ENCODE data around the gene STIMATE. TPM values are rescaled to one million over a fixed set of nuclear protein-coding genes. Genes with fewer than 3 reads are reported as not detected.
A peak's percentile ranks its signal among the peaks of the same experiment; 100 is the strongest.

STIMATE gene
- total RNA-seq, 1 experiment from 2014 or later: 25.0 TPM

DNA sequence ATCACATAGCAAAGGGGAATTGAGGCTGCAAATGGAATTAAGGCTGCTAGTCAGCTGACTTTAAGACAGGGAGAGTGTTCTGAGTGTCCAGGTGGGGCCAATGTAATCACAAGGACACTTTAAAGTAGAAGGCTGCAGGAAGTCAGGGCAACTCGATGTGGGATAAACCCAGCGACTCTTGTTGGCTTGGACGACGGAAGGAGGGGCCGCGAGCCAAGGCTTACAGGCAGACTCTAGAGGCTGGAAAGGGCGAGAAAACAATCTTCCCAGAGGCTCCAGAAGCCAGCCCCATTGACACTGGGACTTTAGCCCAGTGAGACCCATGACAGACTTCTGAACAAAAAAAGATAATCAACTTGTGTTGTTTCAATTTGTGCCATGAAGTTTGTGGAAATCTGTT is 49.6 kb downstream of the STIMATE start:
- H3K36me3 ChIP-seq (ENCODE audit: insufficient read depth, low read length): peaks cover 3% of the 10 kb centered on the region; the same call in 1 of the 2 replicates

DNA sequence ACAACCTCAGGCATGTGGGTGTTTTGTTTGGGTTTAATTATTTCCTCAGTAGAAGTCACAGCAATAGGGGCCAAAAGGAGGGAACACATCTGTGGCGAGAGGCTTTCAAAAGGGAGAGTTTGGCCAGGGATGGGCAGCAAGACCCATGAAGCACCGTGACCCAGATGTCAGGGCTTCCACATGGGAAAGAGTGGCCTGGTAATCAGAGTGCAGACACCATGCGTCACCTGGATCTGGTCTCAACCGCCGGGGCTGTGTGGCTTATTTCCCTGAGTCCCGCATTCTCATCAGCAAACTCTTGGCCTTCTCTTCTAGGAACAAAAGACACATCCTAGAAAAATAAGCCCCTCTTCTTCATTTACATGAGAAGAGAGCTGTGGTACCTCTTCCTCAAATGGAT is 50.1 kb downstream of the STIMATE start:
- H3K27ac ChIP-seq (ENCODE audit: low read length): no peak overlapping the region
- no peaks in the 10 kb centered on the region for H3K9me2 ChIP-seq (replicated peaks; ENCODE audit: insufficient read depth, low read length)
- no peak for DNase-seq
- no peak overlapping the region for H3K4me3 ChIP-seq (ENCODE audit: low read length)
- no peaks in the 10 kb centered on the region for H4K20me1 ChIP-seq (ENCODE audit: insufficient read depth, low read depth, low read length)
- H3K36me3 ChIP-seq (ENCODE audit: insufficient read depth, low read length): peaks cover 3% of the 10 kb centered on the region; the same call in 1 of the 2 replicates
- H2AFZ ChIP-seq (ENCODE audit: low read length): no peak overlapping the region
- no peaks in the 10 kb centered on the region for H3K27me3 ChIP-seq (ENCODE audit: low read length)
- no peak overlapping the region for H3K4me2 ChIP-seq (ENCODE audit: low read depth, low read length, poor library complexity, severe bottlenecking)
- no peak overlapping the region for H3K9ac ChIP-seq (ENCODE audit: low read length)
- H3K79me2 ChIP-seq (ENCODE audit: low read length): no peaks in the 10 kb centered on the region
- no peaks in the 10 kb centered on the region for H3K9me3 ChIP-seq (ENCODE audit: low read length)
- H3K4me1 ChIP-seq (ENCODE audit: low read length): no peaks in the 10 kb centered on the region

More for the DNA sequence above, 49.6 kb downstream of the STIMATE start:
- no peak overlapping the region for H3K9ac ChIP-seq (ENCODE audit: low read length)
- no peaks in the 10 kb centered on the region for H3K4me1 ChIP-seq (ENCODE audit: low read length)
- H3K79me2 ChIP-seq (ENCODE audit: low read length): no peaks in the 10 kb centered on the region
- H4K20me1 ChIP-seq (ENCODE audit: insufficient read depth, low read depth, low read length): no peaks in the 10 kb centered on the region
- H3K4me3 ChIP-seq (ENCODE audit: low read length): no peak overlapping the region
- no peak overlapping the region for H3K4me2 ChIP-seq (ENCODE audit: low read depth, low read length, poor library complexity, severe bottlenecking)
- no peak for DNase-seq
- no peaks in the 10 kb centered on the region for H3K27me3 ChIP-seq (ENCODE audit: low read length)
- no peak overlapping the region for H3K27ac ChIP-seq (ENCODE audit: low read length)
- no peak overlapping the region for H2AFZ ChIP-seq (ENCODE audit: low read length)
- H3K9me3 ChIP-seq (ENCODE audit: low read length): no peaks in the 10 kb centered on the region
- H3K9me2 ChIP-seq (replicated peaks; ENCODE audit: insufficient read depth, low read length): no peaks in the 10 kb centered on the region

- H4K20me1 ChIP-seq (ENCODE audit: insufficient read depth, low read depth, low read length): no peaks in the 10 kb centered on the region
- H3K4me2 ChIP-seq (ENCODE audit: low read depth, low read length, poor library complexity, severe bottlenecking): no peak overlapping the region
- no peaks in the 10 kb centered on the region for H3K9me2 ChIP-seq (replicated peaks; ENCODE audit: insufficient read depth, low read length)
- H3K36me3 ChIP-seq (ENCODE audit: insufficient read depth, low read length): no peaks in the 10 kb centered on the region
- no peak for DNase-seq
- no peaks in the 10 kb centered on the region for H3K9me3 ChIP-seq (ENCODE audit: low read length)
- H3K27ac ChIP-seq (ENCODE audit: low read length): no peak overlapping the region
- H3K4me1 ChIP-seq (ENCODE audit: low read length): no peaks in the 10 kb centered on the region
- H3K4me3 ChIP-seq (ENCODE audit: low read length): no peak overlapping the region
- H3K27me3 ChIP-seq (ENCODE audit: low read length): no peaks in the 10 kb centered on the region
- no peaks in the 10 kb centered on the region for H3K79me2 ChIP-seq (ENCODE audit: low read length)
- H3K9ac ChIP-seq (ENCODE audit: low read length): no peak overlapping the region
- H2AFZ ChIP-seq (ENCODE audit: low read length): no peak overlapping the region
Observed at GRCh38 chr3:52846432-52846965, 50.8 kb downstream of the STIMATE start.

DNA sequence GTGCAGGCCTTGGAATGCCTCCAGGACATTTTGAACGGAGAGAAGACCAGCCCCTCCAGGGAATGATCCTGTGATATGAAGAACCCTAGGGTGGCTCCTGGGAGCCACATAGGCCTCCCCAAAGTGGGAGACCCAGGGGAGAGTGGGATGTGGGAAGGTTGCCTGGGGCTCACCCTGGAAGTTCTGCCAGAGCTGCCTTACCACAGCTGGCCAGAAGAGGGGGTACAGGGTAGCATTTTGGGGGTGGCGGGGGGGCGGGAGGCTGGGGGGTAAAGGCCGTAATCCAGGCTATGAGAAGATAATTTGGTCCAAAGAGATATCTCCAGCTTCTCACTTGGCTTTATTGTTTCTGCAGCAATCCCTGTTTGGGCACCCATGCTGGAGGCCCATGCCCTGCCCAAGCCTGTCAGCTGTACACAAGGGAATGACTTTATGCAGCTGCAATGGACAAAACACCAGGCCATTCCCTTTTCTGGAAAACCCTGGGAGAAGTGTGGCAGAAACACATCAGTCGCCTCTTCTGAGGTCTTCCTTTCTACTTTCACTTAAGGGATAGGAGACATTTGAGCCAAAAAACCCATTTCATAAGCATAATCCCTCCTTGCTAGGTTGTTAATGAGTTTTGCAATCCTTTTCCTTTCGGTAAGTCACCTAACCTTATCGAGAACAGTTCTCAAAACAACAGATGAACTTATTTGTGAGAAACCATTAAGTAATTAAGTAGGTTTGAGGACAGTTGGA is 51.5 kb downstream of the STIMATE start:
- no peaks in the 10 kb centered on the region for H3K9me3 ChIP-seq (ENCODE audit: low read length)
- no peaks in the 10 kb centered on the region for H3K9me2 ChIP-seq (replicated peaks; ENCODE audit: insufficient read depth, low read length)
- peak; percentile 59 for DNase-seq
- H3K79me2 ChIP-seq (ENCODE audit: low read length): no peaks in the 10 kb centered on the region
- no peak overlapping the region for H2AFZ ChIP-seq (ENCODE audit: low read length)
- H3K4me3 ChIP-seq (ENCODE audit: low read length): no peak overlapping the region
- no peaks in the 10 kb centered on the region for H3K4me1 ChIP-seq (ENCODE audit: low read length)
- no peaks in the 10 kb centered on the region for H3K27me3 ChIP-seq (ENCODE audit: low read length)
- H3K4me2 ChIP-seq (ENCODE audit: low read depth, low read length, poor library complexity, severe bottlenecking): no peak overlapping the region
- no peaks in the 10 kb centered on the region for H3K36me3 ChIP-seq (ENCODE audit: insufficient read depth, low read length)
- H4K20me1 ChIP-seq (ENCODE audit: insufficient read depth, low read depth, low read length): no peaks in the 10 kb centered on the region
- H3K9ac ChIP-seq (ENCODE audit: low read length): no peak overlapping the region
- no peak overlapping the region for H3K27ac ChIP-seq (ENCODE audit: low read length)

GRCh38 chr3:52845157-52845556 is 52.2 kb downstream of the STIMATE start:
- Histone ChIP-seq H3K4me2 (ENCODE audit: low read depth, low read length, poor library complexity, severe bottlenecking) (no peak overlapping the region), H3K4me1 (ENCODE audit: low read length) (no peaks in the 10 kb centered on the region), H2AFZ (ENCODE audit: low read length) (no peak overlapping the region), H3K79me2 (ENCODE audit: low read length) (no peaks in the 10 kb centered on the region), H3K27me3 (ENCODE audit: low read length) (no peaks in the 10 kb centered on the region), H4K20me1 (ENCODE audit: insufficient read depth, low read depth, low read length) (no peaks in the 10 kb centered on the region), H3K36me3 (ENCODE audit: insufficient read depth, low read length) (no peaks in the 10 kb centered on the region), H3K9ac (ENCODE audit: low read length) (no peak overlapping the region), H3K27ac (ENCODE audit: low read length) (no peak overlapping the region), H3K9me3 (ENCODE audit: low read length) (no peaks in the 10 kb centered on the region), H3K9me2 (replicated peaks; ENCODE audit: insufficient read depth, low read length) (no peaks in the 10 kb centered on the region), H3K4me3 (ENCODE audit: low read length) (no peak overlapping the region)
- no peak for DNase-seq

- Histone ChIP-seq H3K4me1 (ENCODE audit: low read length) (no peaks in the 10 kb centered on the region), H3K4me3 (ENCODE audit: low read length) (no peak overlapping the region), H3K9me3 (ENCODE audit: low read length) (no peaks in the 10 kb centered on the region), H3K4me2 (ENCODE audit: low read depth, low read length, poor library complexity, severe bottlenecking) (no peak overlapping the region), H3K27ac (ENCODE audit: low read length) (no peak overlapping the region), H4K20me1 (ENCODE audit: insufficient read depth, low read depth, low read length) (no peaks in the 10 kb centered on the region), H3K27me3 (ENCODE audit: low read length) (no peaks in the 10 kb centered on the region), H3K9me2 (replicated peaks; ENCODE audit: insufficient read depth, low read length) (no peaks in the 10 kb centered on the region), H3K36me3 (ENCODE audit: insufficient read depth, low read length) (no peaks in the 10 kb centered on the region), H3K79me2 (ENCODE audit: low read length) (no peaks in the 10 kb centered on the region), H3K9ac (ENCODE audit: low read length) (no peak overlapping the region), H2AFZ (ENCODE audit: low read length) (no peak overlapping the region)
- no peak for DNase-seq
Observed at GRCh38 chr3:52844290-52844975, 52.9 kb downstream of the STIMATE start.

DNA sequence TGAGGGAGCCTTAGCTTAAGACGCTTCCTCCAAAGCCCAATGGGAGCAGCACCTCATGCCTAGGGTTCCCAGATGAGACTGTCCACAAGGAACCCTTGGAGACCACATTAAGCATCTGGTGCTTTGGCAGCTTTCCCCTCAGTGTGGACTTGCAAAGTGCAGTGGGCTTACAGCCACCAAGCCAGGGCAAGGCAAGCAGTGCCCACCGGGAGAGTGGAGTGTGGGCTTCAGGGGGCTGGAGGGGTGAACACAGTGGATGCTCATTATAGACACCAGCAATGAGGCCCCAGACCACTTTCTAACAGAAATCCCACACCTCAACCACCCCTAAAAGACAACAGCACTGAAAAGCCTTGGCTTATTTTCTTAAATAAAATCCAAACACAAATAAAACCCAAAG is 53.5 kb downstream of the STIMATE start:
- Histone ChIP-seq H3K27me3 (ENCODE audit: low read length) (no peaks in the 10 kb centered on the region), H3K4me1 (ENCODE audit: low read length) (no peaks in the 10 kb centered on the region), H3K79me2 (ENCODE audit: low read length) (no peaks in the 10 kb centered on the region), H2AFZ (ENCODE audit: low read length) (no peak overlapping the region), H4K20me1 (ENCODE audit: insufficient read depth, low read depth, low read length) (no peaks in the 10 kb centered on the region), H3K9me2 (replicated peaks; ENCODE audit: insufficient read depth, low read length) (no peaks in the 10 kb centered on the region), H3K4me3 (ENCODE audit: low read length) (no peak overlapping the region), H3K9me3 (ENCODE audit: low read length) (no peaks in the 10 kb centered on the region), H3K36me3 (ENCODE audit: insufficient read depth, low read length) (no peaks in the 10 kb centered on the region), H3K27ac (ENCODE audit: low read length) (no peak overlapping the region), H3K4me2 (ENCODE audit: low read depth, low read length, poor library complexity, severe bottlenecking) (no peak overlapping the region), H3K9ac (ENCODE audit: low read length) (no peak overlapping the region)
- DNase-seq: no peak

DNA sequence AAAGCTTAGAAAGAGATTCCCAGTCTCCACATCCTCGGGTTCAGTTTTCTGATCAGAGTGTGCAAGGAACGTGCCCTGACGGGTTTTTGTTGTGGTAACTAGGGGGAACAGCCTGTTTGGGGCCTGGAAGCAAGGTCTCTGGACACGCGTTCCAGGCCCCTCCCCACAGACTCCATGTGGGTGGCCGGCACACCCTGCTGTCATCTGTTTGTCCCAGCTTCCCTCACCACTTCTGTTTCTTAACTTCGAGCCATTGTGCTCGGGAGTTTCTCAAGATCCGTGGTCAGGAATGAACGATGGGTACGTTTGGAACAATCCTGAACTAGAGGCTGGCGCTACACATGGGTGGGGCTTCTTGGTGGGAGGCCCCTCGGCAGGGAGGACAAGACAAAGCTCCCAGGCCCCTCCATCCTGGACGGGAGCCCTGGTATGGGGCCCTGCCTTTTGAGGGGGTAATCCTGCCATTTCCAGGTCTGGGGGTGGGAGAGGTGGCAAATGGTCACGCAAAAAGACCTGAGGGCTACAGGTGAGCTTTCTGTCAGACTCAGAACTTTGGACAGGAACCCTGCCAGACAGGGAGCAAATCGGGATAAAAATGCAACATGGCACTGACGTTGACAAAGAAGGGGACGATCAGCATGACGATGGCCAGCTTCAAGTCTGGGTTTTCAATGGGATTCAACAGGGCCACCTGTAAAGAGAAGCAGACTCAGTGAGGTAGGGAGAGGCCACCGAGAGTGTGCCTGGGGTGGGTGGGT is 54.1 kb downstream of the STIMATE start:
- Histone ChIP-seq H3K27ac (ENCODE audit: low read length) (no peak overlapping the region), H3K9me2 (replicated peaks; ENCODE audit: insufficient read depth, low read length) (no peaks in the 10 kb centered on the region), H3K79me2 (ENCODE audit: low read length) (no peaks in the 10 kb centered on the region), H2AFZ (ENCODE audit: low read length) (no peak overlapping the region), H3K9ac (ENCODE audit: low read length) (no peak overlapping the region), H3K4me3 (ENCODE audit: low read length) (no peak overlapping the region), H3K27me3 (ENCODE audit: low read length) (no peaks in the 10 kb centered on the region), H3K4me1 (ENCODE audit: low read length) (no peaks in the 10 kb centered on the region), H3K9me3 (ENCODE audit: low read length) (no peaks in the 10 kb centered on the region), H4K20me1 (ENCODE audit: insufficient read depth, low read depth, low read length) (no peaks in the 10 kb centered on the region), H3K4me2 (ENCODE audit: low read depth, low read length, poor library complexity, severe bottlenecking) (no peak overlapping the region), H3K36me3 (ENCODE audit: insufficient read depth, low read length) (no peaks in the 10 kb centered on the region)
- DNase-seq: no peak
